Mesothelial cell of epicardium (in vitro differentiated cells): ENCODE data around the gene COL8A2. TPM values are rescaled to one million over a fixed set of nuclear protein-coding genes. Genes with fewer than 3 reads are reported as not detected.

Source experiments
- DNase-seq, 2 experiments: peaks; one replicate each; pipeline ENCODE4 v3.0.0; 2021; ENCODE audit warnings: low spot score in 2 of 2; ENCODE audit not compliant: unreplicated experiment in 2 of 2
- H3K27ac Mint-ChIP-seq: 2 replicates; pipeline ENCODE4 v1.8.0; 2021; ENCODE audit warnings: mixed read lengths
- H3K27me3 Mint-ChIP-seq: 2 replicates; pipeline ENCODE4 v1.8.0; 2021; ENCODE audit warnings: low read depth, mixed read lengths
- H3K36me3 Mint-ChIP-seq: 2 replicates; pipeline ENCODE4 v1.8.0; 2021; ENCODE audit warnings: mixed read lengths
- H3K4me1 Mint-ChIP-seq: 2 replicates; pipeline ENCODE4 v1.8.0; 2021; ENCODE audit warnings: mixed read lengths
- H3K4me3 Mint-ChIP-seq: 2 replicates; pipeline ENCODE4 v1.8.0; 2021; ENCODE audit warnings: mild to moderate bottlenecking, moderate library complexity, mixed read lengths
- H3K9me3 Mint-ChIP-seq: 2 replicates; pipeline ENCODE4 v1.8.0; 2021; ENCODE audit warnings: mixed read lengths
- total RNA-seq: library from RNA; stranded (reverse); gene quantifications from 3 replicates; pipeline ENCODE4 v1.2.1, GENCODE V29; 2021
- TF ChIP-seq, protein P1 (sequence below): fragments of 200-600 bp; sonication (generic); IDR thresholded peaks from one replicate; pipeline ENCODE4 v1.5.0; 2021; ENCODE audit warnings: antibody characterized with exemption; ENCODE audit not compliant: unreplicated experiment

Gene COL8A2
- total RNA-seq, 1 donor from 2014 or later = 10.4 TPM

DNA sequence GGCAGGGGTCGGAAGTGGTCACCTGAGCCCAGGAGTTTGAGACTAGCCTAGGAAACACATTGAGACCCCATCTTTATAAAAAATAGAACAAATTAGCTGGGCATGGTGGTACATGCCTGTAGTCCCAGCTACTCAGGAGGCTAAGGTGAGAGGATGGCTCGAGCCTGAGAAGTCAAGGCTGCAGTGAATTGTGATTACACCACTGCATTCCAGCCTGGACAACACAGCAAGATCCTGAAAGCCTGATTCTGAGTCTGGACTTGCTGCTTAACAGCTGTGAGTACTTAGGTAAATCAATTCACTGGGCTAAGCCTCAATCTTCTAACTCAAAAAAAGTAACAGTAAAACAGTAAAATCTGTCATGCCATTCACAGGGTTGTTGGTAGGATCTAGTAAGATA, 19.4 kb upstream of the COL8A2 start:
- TF ChIP-seq, protein P1, sequence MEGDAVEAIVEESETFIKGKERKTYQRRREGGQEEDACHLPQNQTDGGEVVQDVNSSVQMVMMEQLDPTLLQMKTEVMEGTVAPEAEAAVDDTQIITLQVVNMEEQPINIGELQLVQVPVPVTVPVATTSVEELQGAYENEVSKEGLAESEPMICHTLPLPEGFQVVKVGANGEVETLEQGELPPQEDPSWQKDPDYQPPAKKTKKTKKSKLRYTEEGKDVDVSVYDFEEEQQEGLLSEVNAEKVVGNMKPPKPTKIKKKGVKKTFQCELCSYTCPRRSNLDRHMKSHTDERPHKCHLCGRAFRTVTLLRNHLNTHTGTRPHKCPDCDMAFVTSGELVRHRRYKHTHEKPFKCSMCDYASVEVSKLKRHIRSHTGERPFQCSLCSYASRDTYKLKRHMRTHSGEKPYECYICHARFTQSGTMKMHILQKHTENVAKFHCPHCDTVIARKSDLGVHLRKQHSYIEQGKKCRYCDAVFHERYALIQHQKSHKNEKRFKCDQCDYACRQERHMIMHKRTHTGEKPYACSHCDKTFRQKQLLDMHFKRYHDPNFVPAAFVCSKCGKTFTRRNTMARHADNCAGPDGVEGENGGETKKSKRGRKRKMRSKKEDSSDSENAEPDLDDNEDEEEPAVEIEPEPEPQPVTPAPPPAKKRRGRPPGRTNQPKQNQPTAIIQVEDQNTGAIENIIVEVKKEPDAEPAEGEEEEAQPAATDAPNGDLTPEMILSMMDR = no peak
- H3K9me3 Mint-ChIP-seq = no peaks in the 10 kb centered on the region
- peaks cover 14% of the 10 kb centered on the region for H3K4me1 Mint-ChIP-seq

DNA sequence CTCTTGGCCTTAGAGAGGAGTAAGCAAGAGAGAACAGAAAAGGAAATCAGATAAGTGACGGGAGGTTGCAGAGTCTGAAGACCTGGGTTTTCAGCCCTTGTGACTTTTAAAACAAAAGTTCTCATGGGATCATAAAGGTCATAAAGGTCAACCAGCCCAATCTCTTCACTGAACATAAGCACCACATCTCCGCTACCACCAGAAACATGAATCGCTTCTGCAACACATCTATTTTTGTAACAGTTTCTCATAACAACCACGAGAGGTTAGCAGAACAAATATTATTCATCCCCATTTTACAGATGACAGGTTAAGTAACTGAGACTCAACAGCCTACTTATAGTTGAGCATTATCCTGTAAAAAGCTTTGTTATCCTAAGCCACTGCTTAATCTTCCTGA, 18.4 kb upstream of the COL8A2 start:
- Mint-ChIP-seq H3K4me1 (peaks cover 7% of the 10 kb centered on the region), H3K36me3 (peaks cover 23% of the 10 kb centered on the region), H3K27ac (peak overlapping the region; percentile 17), H3K9me3 (no peaks in the 10 kb centered on the region), H3K4me3 (no peak overlapping the region), H3K27me3 (no peaks in the 10 kb centered on the region)
- TF ChIP-seq, protein P1 = no peak
- DNase-seq = no peak

More for the DNA sequence above, 19.4 kb upstream of the COL8A2 start:
- Mint-ChIP-seq H3K36me3 (peaks cover 22% of the 10 kb centered on the region), H3K4me3 (no peak overlapping the region), H3K27me3 (no peaks in the 10 kb centered on the region), H3K27ac (no peak overlapping the region)
- DNase-seq = no peak

DNA sequence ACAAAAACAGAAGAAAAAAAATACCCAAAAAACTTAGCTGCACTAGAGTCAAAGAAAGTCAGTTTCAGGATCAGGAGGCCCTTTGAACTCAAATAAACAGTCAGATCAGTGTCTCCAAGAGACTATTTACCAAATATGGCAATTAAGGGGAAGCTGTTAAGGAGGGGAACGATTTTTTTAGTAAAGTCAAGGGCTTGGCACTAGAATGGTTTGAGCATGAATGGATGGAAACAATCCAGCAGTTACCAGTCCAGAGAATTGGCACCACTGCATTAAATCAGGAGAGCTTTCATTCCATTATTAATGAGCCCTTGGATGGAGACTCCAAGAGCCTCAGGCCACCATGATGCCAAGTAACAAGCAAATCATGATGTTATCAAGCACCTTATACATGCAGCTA, 17.1 kb upstream of the COL8A2 start:
- DNase-seq = no peak
- Mint-ChIP-seq H3K9me3 (no peaks in the 10 kb centered on the region), H3K27ac (no peak overlapping the region), H3K4me3 (no peak overlapping the region), H3K36me3 (peaks cover 23% of the 10 kb centered on the region), H3K27me3 (no peaks in the 10 kb centered on the region), H3K4me1 (no peaks in the 10 kb centered on the region)
- TF ChIP-seq, protein P1 = no peak

DNA sequence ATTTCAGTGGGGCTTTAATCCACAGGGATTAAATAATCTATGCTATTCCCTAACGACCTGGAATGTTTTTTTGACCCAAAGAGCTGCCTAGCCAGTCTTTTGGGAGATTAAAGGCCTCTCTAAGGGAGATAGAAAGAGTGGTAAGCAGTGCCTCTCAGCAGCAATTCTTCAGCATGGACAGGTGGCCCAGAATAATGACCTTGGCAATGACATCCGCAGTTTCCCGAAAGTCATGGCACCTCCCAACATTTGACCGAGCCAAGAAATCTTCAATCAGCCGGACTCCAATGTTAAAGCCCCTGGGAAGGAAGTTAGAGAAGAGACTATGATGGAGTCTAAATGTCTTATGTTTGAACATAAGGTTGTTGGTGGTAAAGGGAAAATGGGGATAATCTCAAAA, 14.5 kb upstream of the COL8A2 start:
- DNase-seq = no peak
- H3K36me3 Mint-ChIP-seq = peaks cover 18% of the 10 kb centered on the region
- no peak overlapping the region for H3K27ac Mint-ChIP-seq
- H3K4me1 Mint-ChIP-seq = peaks cover 4% of the 10 kb centered on the region
- no peaks in the 10 kb centered on the region for H3K9me3 Mint-ChIP-seq
- no peaks in the 10 kb centered on the region for H3K27me3 Mint-ChIP-seq
- TF ChIP-seq, protein P1 = no peak
- no peak overlapping the region for H3K4me3 Mint-ChIP-seq

DNA sequence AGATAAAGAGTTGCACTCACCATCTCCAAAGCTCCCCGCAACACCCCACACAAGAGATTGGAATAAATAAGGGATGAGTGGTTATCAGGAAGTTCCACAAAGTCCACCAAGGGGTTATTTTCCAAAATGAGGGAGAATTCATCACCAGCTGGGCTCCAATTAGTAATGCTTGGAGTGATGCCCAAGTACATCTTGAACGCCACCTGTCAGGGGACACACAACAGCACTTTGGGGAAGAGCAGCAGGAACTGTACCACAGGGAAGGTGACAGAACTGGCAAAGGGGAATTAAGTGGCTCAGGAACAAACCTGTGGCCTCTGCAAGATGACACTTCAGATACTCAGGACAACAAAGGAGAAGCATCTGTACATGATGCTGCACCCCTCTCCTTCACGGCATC, 12.8 kb upstream of the COL8A2 start:
- no peak for DNase-seq
- Mint-ChIP-seq H3K27ac (no peak overlapping the region), H3K4me3 (no peak overlapping the region), H3K36me3 (peaks cover 9% of the 10 kb centered on the region), H3K4me1 (peaks cover 15% of the 10 kb centered on the region), H3K27me3 (no peaks in the 10 kb centered on the region), H3K9me3 (no peaks in the 10 kb centered on the region)
- TF ChIP-seq, protein P1 = no peak

DNA sequence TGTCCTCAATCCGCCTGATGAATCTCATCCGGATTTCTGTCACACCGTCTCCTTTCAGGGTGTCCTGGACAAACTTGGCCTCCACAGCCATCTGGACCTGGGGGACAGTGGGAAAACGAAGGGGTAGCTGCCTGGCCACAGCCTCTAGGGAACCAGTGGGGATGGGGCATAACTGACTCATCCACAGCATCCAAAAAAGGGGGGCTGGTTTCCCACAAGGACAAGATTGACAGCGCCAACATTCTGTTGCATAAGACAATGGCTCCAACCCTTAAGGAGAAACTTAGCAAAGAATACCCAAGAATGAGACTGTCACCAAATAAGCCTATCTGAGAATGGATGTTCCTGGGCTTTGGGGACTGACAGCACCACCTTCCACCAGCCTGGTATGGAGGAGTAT, 12.2 kb upstream of the COL8A2 start:
- H3K36me3 Mint-ChIP-seq = peaks cover 9% of the 10 kb centered on the region
- TF ChIP-seq, protein P1 = no peak
- DNase-seq = no peak
- H3K4me1 Mint-ChIP-seq = peaks cover 15% of the 10 kb centered on the region
- no peak overlapping the region for H3K4me3 Mint-ChIP-seq
- H3K27me3 Mint-ChIP-seq = no peaks in the 10 kb centered on the region
- no peak overlapping the region for H3K27ac Mint-ChIP-seq
- H3K9me3 Mint-ChIP-seq = no peaks in the 10 kb centered on the region
